NCI-H446 (cell line): ENCODE results near the gene MCCC1.
"Not testable (repeated sequence)": the region's sequence is repeated elsewhere in the genome, so short reads cannot be mapped to it uniquely, and the experiment has no call there.

ENCODE experiments used
- DNase-seq, 2 experiments: peaks; one replicate each; lab custom pipeline; 2025; lab: John Stamatoyannopoulos, UW

MCCC1 gene

DNA sequence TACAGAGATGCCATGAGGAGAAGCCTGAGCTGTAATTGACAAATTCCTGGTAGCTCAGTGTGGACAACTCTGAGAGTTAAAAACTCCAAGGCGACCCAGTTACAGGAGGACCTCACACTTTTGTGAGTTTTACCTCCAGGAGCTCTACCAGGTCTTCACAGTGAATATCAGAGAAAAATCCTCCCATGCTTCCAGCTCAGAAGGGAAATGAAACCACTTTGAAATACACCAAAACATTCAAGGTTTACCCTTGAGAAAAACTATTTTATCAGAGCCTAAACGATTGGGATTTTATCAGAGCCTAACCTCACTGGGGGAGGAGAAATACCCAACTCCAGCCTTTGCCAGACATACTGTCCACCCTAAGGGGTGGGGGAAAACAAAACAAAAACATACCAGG lies 52.4 kb downstream of the MCCC1 start:
- no peak for DNase-seq

DNA sequence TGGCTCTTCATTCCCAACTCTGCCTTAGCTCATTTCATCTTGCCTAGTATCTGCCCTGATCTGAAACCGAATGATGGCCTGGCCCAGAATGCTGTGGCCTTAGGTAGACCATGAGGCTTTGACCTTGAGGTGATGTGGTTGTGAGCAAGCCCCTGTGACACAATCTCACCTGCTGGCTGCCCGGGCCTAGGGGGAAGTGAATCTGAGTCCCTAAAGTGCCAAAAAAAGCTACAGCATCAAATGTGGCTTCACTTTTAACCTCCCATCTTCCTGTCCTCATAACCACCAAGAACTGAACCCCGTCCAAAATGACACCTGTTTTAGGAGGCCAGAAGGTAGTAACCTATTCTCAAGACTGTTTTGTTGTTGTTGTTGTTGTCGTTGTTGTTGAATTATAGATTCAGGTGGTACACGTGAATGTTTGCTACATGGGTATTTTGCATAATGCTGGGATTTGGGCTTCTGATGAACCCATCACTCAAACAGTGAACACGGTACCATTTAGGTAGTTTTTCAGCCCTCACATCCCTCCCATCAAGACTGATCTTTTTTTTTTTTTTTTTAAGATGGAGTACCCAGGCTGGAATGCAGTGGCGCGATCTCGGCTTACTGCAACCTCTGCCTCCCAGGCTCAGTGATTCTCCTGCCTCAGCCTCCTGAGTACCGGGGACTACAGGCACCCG lies 54.6 kb downstream of the MCCC1 start:
- DNase-seq = no peak

DNA sequence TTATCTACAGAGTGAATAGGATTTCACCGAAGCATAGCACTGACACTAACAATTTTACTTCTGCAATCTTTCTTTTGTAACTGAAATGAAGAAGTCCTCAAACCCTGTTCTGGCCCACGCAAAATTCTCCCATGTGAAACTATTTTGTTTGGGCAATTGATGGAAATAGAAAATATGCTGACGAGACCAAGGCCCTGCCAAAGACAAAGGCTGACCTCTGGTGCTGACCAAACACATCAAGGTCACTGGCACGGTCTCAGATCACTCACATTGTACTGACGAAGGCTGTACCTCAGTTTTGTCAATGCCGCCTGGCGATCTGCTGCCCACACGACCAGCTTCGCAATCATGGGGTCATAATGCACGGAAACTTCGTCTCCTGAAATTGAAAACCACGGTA lies 60.5 kb downstream of the MCCC1 start:
- no peak for DNase-seq

DNA sequence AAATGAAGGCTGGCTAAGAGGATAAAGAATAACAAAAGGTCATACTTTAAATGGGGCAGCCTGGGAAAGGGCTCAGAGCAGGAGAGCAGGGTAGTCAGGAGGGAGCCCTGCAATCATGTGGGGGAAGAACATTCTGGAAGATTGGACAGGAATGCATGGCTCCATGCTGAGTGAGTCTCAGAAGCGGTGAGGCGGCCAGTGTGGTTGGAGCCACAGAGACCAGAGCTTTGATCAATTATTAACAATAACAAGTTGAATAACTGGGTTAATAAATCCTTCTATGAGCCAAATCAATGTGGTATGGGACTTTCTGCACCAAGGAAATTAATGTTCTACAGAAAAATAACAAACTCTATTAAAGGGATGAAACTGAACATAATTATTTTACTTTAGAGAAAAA lies 61.1 kb downstream of the MCCC1 start:
- no peak for DNase-seq

DNA sequence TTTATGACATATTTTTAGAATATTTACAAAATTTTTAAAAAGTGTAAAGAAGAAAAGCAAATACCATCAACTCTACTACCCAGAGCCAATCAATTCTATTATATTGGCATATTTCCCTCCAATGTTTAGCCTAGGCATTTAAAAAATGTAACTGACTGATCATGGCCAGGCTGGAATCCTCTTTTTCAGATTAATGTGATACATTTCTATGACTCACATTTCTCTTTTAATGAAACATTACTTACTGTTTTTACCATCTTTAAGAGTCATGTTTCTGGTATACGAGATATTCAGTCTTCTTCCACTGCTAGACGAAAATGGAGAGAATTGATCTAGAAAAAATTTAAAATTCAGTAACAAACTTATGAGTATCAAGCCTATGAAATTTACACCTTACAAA lies 65.5 kb downstream of the MCCC1 start:
- no peak for DNase-seq

DNA sequence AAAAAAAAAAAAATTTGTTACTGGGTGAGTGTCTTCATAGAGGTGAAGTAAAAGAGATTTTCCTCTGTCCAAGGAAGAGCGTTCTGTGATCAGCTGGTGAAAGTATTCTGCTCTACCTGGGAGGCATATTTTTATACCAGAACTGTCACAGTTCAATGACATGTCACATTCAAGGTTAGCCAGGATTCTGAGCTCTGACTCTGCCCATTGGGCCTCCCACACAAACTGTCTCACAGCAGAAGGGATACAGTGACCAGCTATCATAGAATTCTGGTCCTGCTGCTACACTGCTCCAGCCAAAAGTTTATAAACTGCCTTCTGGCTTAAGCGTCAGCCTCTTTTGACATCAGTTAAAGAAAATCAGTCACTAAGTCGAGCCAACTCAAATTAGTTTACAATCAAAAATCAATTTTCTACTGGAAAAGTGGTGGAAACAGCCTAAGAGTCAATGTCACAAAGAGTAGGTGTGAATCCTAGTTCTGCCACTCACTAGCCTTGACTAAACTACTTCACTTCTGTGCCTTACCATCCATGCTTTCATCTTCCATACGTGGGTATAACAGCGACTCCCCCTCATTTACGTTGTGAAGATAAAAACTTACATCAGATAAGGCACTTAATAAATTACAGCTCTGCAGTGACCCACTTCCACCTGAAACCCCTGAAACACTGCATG lies 66.3 kb downstream of the MCCC1 start:
- DNase-seq = no peak

DNA sequence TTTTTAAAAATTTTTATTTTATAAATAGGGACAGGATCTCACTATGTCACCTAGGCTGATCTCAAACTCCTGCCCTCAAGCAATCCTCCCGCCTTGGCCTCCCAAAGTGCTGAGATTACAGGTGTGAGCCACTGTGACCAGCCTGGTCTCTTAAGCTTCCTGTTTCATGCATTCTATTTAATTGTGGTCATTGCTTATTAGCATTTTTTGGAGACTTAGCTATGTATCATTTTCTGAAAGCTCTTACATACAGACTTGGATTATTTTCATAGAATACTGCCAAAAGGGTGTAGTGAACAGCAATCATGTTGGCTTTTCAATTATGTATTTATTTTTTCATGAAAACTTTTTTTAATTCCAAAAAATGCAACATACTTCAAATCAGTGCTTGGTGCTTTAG lies 67.5 kb downstream of the MCCC1 start:
- DNase-seq = no peak

DNA sequence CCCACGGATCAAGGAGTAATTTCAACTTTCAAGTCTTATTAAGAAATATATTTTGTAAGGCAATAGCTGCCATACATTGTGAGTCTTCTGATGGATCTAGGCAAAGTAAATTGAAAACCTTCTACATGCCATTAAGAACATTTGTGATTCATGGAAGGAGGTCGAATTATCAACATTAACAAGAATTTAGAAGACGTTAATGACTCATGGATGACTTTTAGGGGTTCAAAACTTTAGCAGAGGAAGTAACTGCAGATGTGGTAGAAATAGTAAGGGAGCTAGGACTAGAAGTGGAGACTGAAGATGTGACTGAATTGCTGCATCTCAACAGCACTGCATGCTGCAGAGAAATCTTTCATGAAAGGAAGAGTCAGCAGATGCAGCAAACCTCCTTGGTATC lies 70.9 kb downstream of the MCCC1 start:
- no peak for DNase-seq

DNA sequence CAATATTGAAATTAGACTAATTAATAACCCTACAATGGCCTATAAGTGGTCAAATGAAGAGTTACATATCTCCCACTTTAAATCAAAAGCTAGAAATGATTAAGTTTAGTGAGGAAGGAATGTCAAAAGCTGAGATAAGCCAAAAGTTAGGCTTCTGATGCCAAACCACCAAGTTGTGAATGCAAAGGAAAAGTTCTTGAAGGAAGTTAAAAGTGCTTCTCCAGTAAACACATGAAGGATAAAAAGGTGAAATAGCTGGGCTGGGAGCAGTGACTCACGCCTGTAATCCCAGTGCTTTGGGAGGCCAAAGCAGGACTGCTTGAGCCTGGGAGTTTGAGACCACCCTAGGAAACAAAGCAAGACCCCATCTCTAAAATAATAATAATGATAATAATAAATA lies 72.0 kb downstream of the MCCC1 start:
- no peak for DNase-seq

DNA sequence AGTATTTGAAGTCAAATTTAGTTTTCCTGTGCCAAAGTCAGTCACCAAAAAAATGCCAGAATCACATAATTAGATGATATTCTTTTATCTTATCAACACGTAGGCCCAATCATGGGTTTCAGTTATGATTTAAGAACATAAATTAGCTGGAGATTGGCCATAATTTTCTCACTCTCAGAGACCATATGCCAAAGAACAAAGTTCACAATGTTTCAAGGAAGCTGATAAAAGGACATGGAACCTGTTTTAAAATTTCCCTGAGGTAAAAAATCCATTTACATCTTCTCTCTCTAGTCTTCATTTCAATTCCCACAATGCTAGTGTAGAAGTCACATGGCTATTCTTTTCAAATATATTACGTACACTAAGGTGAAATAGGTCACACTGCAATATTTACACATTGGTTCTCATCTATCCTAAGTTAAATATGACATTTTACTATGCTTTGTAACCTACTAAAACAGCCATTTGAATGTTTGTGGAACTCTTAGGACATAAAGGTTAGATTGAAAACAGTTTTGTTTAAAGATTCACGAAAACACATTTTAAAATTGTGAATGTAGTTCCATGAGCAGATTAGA lies 76.3 kb downstream of the MCCC1 start:
- DNase-seq = no peak

DNA sequence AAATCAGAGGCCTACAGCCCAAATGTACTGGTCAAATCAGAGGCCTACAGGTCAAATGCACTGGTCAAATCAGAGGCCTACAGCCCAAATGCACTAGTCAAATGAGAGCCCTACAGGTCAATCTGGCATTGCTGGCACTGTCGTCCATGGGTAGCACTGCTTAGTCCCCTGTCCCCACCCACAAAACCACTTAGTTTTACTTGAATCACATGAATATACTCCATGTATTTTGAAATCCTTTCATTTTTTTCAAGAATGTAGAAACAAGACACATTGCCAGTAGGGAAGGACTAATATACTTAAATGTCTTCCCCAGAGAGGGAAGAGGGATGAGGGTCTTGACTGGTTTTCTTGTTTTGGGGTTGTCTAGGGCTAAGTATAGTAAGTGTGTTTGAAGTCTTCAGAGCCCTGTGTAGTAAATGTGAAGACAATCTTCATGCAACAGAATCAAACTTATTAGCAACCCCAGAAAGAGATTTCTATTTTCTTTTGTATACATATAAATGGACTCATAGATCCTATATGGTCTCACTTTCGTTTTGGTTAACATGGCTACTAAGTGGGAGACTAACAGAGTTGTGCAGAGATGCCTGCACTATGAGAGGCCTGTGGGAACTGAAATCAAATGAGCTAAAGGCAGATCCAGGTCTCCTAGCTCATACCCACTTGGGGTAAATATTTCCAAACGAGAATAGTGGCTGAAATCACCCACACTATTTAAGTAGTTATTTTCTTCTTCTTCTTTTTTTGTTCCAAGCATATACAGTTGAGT lies 80.7 kb downstream of the MCCC1 start:
- no peak for DNase-seq

DNA sequence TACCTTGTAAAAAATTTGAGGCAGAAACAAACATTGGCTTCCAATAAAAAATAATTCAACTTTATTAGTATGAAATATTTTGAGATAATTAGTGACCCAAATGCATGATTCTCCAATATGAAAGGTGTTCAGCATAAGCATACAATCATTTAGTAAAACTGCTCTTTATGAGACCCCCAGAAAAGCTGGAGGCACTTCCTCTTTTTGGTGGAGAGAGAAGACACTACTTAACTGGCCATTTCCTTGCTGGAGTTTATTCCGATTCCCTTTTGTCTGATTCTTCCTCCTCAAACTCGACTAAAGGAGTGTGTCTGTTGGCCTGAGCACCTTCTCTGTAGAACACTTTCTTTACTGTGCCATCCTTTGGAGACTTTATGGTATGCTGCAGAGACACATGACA lies 84.1 kb downstream of the MCCC1 start:
- no peak for DNase-seq

DNA sequence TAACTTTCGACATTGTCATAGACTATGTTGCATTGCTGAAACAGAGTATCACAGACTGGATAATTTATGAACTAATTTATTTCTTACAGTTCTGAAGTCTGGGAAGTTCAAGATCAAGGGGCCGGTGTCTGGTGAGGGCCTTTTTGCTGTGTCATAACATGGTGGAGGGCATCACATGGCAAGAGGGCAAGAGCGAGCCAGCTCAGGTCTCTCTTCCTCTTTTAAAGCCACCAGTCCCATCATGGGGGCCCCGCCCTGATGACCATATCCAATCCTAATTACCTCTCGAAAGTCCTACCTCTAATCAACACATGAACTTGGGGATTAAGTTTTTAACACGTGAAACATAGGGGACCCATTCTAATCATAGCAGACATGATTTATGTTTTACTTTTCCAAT lies 85.4 kb downstream of the MCCC1 start:
- no peak for DNase-seq

DNA sequence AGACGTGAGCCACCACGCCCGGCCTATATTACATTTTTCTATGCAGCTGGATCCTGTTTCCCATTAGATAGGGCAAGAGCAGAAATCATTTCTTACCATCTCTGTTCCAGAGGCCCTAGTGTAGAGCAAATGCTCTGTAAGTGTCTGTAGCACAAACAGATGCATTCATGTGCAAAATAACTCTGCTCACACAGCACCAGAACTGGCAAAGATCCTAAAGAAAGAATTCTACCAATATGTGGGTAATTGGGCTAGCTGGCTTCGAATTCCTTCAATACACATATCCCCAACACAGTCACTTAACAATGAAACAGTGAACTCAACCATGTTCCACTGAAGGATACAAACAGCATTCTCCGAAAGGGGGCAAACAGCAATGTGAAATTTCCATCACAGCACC lies 86.2 kb downstream of the MCCC1 start:
- DNase-seq = no peak

DNA sequence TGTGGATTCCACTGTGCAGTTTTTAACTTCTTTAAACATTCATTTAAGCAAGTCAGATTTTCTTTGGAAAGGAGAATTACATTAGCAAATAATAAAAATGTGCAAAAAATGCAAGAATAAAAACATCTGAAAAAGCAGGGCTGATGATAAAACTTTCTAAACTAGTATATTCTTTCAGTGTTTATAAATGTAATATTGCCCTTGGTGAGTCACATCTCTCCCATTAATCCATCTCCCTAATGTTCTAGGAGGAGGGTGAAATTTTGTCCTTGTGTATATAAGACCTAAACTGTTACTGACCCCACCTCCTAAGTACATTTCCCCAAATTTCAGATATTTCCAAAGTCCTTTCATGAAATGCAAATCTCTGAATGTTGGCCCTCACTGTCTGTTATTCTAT lies 90.5 kb downstream of the MCCC1 start:
- DNase-seq = no peak

DNA sequence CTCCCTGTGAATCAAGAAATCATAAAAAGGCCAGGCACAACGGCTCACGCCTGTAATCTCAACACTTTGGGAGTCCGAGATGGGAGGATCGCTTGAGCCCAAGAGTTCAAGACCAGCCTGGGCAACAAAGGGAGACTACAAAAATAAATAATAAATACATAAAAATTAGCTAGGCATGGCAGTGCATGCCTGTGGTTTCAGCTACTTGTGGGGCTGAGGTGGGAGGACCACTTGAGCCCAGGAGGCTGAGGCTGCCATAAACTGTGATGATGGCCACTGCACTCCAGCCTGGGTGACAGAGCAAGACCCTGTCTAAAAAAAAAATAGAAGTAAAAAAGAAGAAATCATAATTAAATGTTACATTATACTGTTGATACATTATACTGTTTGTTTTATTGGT lies 91.0 kb downstream of the MCCC1 start:
- no peak for DNase-seq

DNA sequence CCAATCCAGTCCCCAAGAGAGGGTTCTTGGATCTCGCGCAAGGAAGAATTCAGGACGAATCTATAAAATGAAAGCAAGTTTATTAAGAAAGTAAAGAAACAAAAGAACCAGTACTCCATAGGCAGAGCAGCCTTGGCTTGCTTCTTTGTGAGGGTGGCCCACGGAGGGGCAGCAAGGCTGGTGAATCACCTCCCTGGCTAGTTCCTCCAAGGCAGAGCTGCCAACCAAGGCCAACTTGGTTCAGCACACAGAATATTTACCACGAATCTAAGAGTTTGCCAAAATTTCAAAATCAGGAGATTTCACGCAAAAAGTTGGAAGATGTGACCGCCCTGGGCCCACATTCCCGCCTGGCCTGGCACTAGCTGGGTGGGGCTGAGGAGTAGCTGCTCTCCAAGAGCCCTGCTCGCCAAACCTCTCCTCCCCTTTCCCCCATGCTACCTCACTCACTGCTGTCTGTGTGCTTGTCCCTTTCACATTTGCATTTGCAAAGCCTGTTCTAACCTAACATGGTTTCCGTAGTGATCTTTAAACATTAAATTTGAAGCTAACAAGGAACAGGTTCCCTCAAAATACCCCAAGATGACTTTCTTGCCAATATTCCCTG lies 92.8 kb downstream of the MCCC1 start:
- no peak for DNase-seq

DNA sequence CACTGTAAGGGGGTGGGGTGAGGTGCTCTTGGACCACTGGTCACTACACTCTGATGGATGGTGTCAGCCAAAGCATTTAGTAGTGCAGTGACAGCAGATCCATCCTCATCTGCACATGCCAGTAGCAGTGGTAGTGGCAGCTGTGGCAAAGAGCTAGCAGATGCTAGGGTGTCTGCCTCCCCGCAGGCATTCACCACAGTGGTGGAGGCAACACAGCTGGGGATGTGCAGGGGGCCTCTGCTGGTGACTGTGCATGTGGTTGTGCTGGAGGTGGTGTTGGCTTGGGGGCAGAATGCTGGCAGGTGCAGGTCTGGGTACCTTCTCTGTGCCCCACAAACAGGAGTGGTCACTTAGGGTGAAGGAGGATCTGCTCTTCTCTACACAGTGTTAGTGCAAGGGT lies 99.5 kb downstream of the MCCC1 start:
- DNase-seq = no peak

DNA sequence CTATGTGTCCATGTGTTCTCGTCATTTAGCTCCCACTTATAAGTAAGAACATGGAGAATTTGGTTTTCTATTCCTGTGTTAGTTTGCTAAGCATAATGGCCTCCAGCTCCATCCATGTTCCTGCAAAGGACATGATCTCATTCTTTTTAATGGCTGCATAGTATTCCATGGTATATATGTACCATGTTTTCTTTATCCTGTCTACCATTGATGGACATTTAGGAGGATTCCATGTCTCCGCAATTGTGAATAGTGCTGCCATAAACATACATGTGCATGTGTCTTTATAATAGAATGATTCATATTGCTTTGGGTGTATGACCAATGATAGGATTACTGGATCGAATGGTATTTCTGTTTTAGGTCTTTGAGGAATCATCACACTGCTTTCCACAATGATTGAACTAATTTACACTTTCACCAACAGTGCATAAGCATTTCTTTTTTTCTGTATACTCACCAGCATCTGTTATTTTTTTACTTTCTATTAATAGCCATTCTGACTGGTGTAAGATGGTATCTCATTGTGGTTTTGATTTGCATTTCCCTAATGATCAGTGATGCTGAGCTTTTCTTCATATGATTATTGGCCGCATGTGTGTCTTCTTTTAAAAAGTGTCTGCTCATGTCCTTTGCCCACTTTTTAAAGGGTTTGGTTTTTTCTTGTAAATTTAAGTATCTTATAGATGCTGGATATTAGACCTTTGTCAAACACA lies 105.7 kb downstream of the MCCC1 start:
- not testable (repeated sequence) for DNase-seq

DNA sequence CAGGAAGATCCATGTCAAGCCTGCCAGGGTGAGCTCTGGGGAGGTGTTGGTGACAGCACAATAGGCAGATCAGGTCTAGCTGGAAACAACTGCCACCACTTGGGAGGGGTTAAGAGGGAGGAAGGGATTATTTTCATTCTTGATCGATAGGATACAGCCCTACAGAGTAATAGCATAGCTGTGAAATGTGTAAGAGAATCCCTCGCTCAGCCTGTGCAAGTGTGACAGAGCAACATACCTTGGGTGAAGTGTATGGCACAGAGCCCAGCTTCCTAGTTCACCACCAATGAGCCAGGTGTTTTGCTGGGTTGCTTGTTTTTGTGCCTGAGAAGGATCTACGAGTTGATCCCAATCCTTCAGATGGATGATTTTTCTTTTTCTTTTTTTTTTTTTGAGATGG lies 109.7 kb downstream of the MCCC1 start:
- DNase-seq = no peak

DNA sequence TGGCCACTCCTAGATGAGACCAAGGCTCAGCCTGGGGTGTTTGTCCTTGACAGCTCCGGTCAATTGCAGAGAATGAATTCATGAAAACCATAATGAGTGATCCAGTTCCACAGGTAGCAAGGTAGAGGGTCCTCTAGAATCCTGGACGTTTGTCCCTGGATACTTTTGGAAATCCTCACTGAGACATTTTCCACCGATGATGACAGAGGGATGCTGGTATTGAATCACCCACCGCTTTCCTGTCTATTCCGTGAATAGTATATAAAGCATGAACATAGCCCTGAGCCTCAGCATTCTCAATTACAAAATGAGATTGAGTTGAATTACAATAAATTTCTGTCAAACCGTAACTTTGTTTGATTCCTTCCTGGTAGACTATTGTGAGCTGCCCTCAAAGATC lies 113.3 kb downstream of the MCCC1 start:
- DNase-seq = no peak

DNA sequence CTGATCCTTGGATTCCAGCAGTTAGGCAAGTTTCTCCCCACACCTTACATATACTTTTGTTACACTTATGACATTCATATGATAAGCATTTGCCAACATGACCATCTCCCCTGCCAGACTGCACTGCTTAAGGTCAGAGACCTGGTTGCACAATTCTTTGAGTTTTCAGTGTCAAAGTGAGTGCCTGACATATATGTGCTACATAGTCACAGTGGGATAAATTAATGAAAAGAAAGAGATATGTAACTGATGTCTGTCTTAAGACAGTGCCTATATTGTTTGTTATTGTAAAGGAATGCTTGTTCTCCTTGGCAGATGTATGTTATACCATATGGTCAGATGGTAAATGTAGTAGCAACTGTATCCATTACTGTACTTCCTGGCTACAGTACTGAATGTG lies 115.4 kb downstream of the MCCC1 start:
- no peak for DNase-seq
